Testis (tissue), 3 donors: ENCODE results near the gene OR8D2. TPM values are rescaled to one million over a fixed set of nuclear protein-coding genes. Genes with fewer than 3 reads are reported as not detected.

Experiments used
- DNase-seq: peaks from one replicate; pipeline ENCODE4 v3.0.0-alpha.2; 2019
- H3K27ac ChIP-seq, 2 donors: fragments of 200-600 bp; sonication (generic); one replicate each; pipeline ENCODE4 v1.5.1; 2019
- H3K27me3 ChIP-seq: fragments of 200-600 bp; sonication (generic); one replicate; pipeline ENCODE4 v1.5.1; 2019
- H3K36me3 ChIP-seq: fragments of 200-600 bp; sonication (generic); one replicate; pipeline ENCODE4 v1.5.1; 2017; ENCODE audit warnings: low read depth; ENCODE audit errors: missing control alignments
- H3K4me1 ChIP-seq: fragments of 200-600 bp; sonication (generic); one replicate; pipeline ENCODE4 v1.5.1; 2019
- H3K4me3 ChIP-seq, 2 donors: fragments of 200-600 bp; sonication (generic); one replicate each; pipeline ENCODE4 v1.5.1; 2017 to 2019
- H3K9me3 ChIP-seq: fragments of 200-600 bp; sonication (generic); one replicate; pipeline ENCODE4 v1.5.1; 2017
- POLR2A ChIP-seq: fragments of 450-650 bp; IDR thresholded peaks from one replicate; pipeline ENCODE4 v1.6.1; 2017; ENCODE audit warnings: antibody characterized with exemption, mild to moderate bottlenecking, moderate library complexity
- WGBS, 2 donors: methylation state at CpG; one replicate each; pipeline ENCODE4 v1.1.5; 2018; 5-methylcytosine and 5-hydroxymethylcytosine counted together
- intact Hi-C: fragments of 100-400 bp; cut with DNase I; formaldehyde crosslinking; loops from one replicate; pipeline ENCODE4 v1.15.1; 2023; ENCODE audit warnings: low total_unique reads
- polyA plus RNA-seq: library from polyadenylated mRNA; stranded (reverse); fragments of 350-450 nt; fragmentation: Illumina TruSeq; extraction: RNeasy Lipid Tissue Mini Kit (QIAGEN cat#74804); gene quantifications from one replicate; pipeline ENCODE4 v1.2.3, GENCODE V29; 2014; ENCODE audit warnings: low read depth, low replicate concordance; ENCODE audit not compliant: insufficient read depth
- total RNA-seq, 2 donors: library from RNA; depleted of rRNA; stranded (reverse); fragments of >200 nt; gene quantifications; one replicate each; pipeline ENCODE4 v1.2.3, GENCODE V29; 2016
- TF ChIP-seq, protein P1 (sequence below), 3 experiments: fragments of 450-650 bp in 2 of 3; fragments of 200-600 bp in 1 of 3; sonication (generic) in 1 of 3; IDR thresholded peaks; one replicate each; pipeline ENCODE4 v1.5.1; 2016 to 2019; ENCODE audit warnings: antibody characterized with exemption in 3 of 3, mild to moderate bottlenecking in 2 of 3, moderate library complexity in 1 of 3

The OR8D2 gene
- total and polyA plus RNA-seq, 3 donors from 2014 or later, result not detected

DNA sequence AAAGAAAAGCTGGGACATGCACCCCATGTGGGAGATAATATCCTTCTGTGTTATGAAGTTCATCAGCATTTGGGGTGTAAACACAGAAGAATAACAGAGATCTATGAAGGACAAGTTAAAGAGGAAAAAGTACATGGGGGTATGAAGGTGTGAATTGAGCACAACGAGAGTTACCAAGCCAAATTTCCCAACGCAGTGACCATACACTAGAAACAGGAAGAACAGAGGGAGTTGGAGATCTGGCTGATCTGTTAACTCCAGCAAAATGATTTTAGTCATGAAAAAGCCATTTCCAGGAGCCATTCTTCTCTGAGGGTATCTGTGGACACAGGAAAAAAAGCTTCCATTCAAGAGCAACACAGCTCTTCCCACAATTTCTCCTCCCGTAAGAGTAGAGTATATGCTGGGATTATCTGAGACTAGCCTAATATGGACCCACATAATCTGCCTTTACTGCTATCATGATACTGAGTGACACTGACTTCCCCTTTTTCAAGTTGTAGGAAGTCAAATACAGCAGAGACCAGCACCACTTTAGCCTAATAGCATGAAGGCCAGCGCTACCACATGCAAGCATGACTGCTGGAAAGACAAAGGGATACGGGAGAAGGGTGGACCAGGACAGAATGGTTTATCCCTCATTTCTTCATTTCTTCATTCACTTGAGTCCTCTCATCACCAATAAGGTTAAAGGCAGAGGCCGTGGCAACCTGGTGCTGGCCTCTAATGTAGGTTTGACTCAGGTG lies 19.6 kb upstream of the OR8D2 start:
- Histone ChIP-seq H3K27me3 (no peaks in the 10 kb centered on the region), H3K9me3 (no peaks in the 10 kb centered on the region)
- intact Hi-C loops, result no loop called here

DNA sequence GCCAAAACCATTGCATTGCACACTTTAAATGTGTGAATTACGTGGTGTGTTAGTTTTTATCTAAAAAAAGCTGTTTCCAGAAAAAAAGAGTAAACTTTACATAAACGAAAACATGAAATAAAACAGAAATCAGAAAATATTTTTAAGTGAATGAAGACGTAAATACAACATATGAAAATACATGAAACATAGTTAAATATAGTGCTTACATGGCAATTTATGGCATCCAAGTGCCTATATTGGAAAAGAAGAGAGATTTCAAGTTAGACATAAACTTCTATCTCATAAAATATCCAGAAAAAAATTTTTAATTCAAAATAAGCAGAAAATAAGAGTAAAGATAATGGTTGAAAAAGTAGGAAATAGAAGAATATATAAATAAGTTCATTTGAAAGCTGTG lies 11.9 kb upstream of the OR8D2 start:
- DNase-seq, result no peak
- Histone ChIP-seq H3K4me1 (no peaks in the 10 kb centered on the region), H3K36me3 (no peaks in the 10 kb centered on the region), H3K27me3 (no peaks in the 10 kb centered on the region), H3K4me3 (no peak overlapping the region), H3K27ac (no peak overlapping the region), H3K9me3 (no peaks in the 10 kb centered on the region)
- intact Hi-C loops, result no loop called here
- TF ChIP-seq, protein P1, sequence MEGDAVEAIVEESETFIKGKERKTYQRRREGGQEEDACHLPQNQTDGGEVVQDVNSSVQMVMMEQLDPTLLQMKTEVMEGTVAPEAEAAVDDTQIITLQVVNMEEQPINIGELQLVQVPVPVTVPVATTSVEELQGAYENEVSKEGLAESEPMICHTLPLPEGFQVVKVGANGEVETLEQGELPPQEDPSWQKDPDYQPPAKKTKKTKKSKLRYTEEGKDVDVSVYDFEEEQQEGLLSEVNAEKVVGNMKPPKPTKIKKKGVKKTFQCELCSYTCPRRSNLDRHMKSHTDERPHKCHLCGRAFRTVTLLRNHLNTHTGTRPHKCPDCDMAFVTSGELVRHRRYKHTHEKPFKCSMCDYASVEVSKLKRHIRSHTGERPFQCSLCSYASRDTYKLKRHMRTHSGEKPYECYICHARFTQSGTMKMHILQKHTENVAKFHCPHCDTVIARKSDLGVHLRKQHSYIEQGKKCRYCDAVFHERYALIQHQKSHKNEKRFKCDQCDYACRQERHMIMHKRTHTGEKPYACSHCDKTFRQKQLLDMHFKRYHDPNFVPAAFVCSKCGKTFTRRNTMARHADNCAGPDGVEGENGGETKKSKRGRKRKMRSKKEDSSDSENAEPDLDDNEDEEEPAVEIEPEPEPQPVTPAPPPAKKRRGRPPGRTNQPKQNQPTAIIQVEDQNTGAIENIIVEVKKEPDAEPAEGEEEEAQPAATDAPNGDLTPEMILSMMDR (IDR thresholded peaks at IDR 0.05), result no peak
- TF ChIP-seq POLR2A, result no peak
- WGBS, 2 donors, result 88 to 91% methylated on average over 3 of the region's 3 CpGs

More for the DNA sequence above, 19.6 kb upstream of the OR8D2 start:
- Histone ChIP-seq H3K27ac (no peak overlapping the region), H3K4me1 (no peaks in the 10 kb centered on the region), H3K36me3 (no peaks in the 10 kb centered on the region), H3K4me3 (no peak overlapping the region)
- 84 to 85% methylated on average over 6 of the region's 6 CpGs for WGBS, 2 donors
- no peak for DNase-seq
- no peak for TF ChIP-seq POLR2A
- TF ChIP-seq, protein P1 (IDR thresholded peaks at IDR 0.05), result no peak

DNA sequence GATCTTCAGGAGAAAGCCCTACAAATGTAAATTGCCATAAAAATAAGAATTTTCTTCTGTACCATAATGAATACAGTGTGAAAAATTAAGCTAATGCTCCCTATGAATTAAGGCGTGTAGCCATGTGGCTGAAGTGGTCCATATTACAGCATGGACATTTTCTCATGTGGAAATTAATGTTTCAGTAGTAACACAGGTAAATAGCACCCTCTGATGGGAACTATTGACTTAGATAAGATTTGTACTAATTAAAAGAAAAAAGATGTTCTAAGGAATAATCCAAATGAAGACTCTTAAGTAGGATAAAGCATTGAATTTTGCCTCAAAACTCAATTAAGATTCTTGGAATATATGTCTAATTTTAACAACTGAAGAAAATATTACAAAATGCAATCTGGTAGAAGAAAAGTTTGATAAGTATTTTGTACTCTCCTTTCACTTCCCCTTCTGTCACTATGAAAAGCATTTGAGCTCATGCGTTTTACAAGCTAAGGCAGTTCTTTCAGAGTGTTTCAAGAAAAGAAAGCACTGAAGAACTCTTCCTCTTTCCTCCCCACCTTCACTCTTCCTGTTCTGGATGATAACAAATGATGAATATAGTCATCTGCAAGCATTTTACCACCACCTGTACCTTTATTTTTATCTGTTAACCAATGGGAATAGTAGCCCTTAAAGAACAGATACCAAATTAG lies 9.9 kb upstream of the OR8D2 start:
- Histone ChIP-seq H3K27ac (no peak overlapping the region), H3K4me3 (no peak overlapping the region), H3K36me3 (no peaks in the 10 kb centered on the region), H3K27me3 (no peaks in the 10 kb centered on the region), H3K9me3 (no peaks in the 10 kb centered on the region), H3K4me1 (no peaks in the 10 kb centered on the region)
- intact Hi-C loops, result no loop called here
- 79 to 81% methylated on average over 2 of the region's 2 CpGs for WGBS, 2 donors
- DNase-seq, result no peak
- TF ChIP-seq POLR2A, result no peak
- TF ChIP-seq, protein P1 (IDR thresholded peaks at IDR 0.05), result no peak

DNA sequence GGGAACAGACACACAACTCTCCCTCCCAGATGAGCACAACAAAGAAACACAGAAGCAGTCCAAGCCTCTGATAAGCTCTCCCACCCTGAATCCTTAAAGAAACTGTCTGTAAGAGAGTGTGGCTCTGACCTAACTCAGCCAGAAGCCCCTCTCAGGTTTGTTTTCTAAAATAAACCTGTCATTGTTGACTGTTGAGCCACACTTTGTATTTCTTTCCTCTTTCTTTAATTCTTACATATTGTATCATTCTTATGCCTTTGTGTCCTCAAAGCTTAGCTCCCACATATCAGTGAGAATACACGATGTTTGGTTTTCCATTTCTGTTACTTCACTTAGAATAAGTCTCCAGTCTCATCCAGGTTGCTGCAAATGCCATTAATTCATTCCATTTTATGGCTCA lies 7.8 kb upstream of the OR8D2 start:
- no peak overlapping the region for H3K4me3 ChIP-seq
- no peak for DNase-seq
- no peaks in the 10 kb centered on the region for H3K27me3 ChIP-seq
- WGBS, 2 donors, result 61 to 83% methylated on average over 1 of the region's 1 CpG
- no peaks in the 10 kb centered on the region for H3K36me3 ChIP-seq
- intact Hi-C loops, result no loop called here
- TF ChIP-seq, protein P1 (IDR thresholded peaks at IDR 0.05), result no peak
- TF ChIP-seq POLR2A, result no peak
- H3K9me3 ChIP-seq, result no peaks in the 10 kb centered on the region
- H3K4me1 ChIP-seq, result no peaks in the 10 kb centered on the region
- no peak overlapping the region for H3K27ac ChIP-seq
